Osteoblast (primary cell): ENCODE data around the gene ARL13A. TPM values are rescaled to one million over a fixed set of nuclear protein-coding genes. Genes with fewer than 3 reads are reported as not detected.

Experiments
- DNase-seq: peaks from one replicate; pipeline ENCODE4 v3.0.0; 2011; ENCODE audit warnings: low spot score, mixed read lengths; ENCODE audit not compliant: insufficient read length; ENCODE audit errors: missing footprints
- H2AFZ ChIP-seq: 2 replicates; pipeline ENCODE4 v1.6.0; 2011; ENCODE audit warnings: mild to moderate bottlenecking, low read length
- H3K27ac ChIP-seq: 2 replicates; pipeline ENCODE4 v1.5.1; 2011; ENCODE audit warnings: mild to moderate bottlenecking, low read depth, low read length, moderate library complexity
- H3K27me3 ChIP-seq: 2 replicates; pipeline ENCODE4 v1.6.0; 2012; ENCODE audit warnings: mild to moderate bottlenecking, control low read depth, inconsistent platforms, low read length, moderate library complexity; ENCODE audit not compliant: insufficient read depth
- H3K36me3 ChIP-seq: 2 replicates; pipeline ENCODE4 v1.5.1; 2011; ENCODE audit warnings: mild to moderate bottlenecking, low read length, control low read depth, moderate library complexity; ENCODE audit not compliant: insufficient read depth
- H3K4me1 ChIP-seq: 2 replicates; pipeline ENCODE4 v1.5.1; 2011; ENCODE audit warnings: mild to moderate bottlenecking, low read length, control low read depth, moderate library complexity; ENCODE audit not compliant: insufficient read depth
- H3K4me2 ChIP-seq: 2 replicates; pipeline ENCODE4 v1.6.0; 2011; ENCODE audit warnings: mild to moderate bottlenecking, low read length; ENCODE audit not compliant: insufficient read depth
- H3K4me3 ChIP-seq: fragments of 200-600 bp; sonication (generic); 3 replicates; pipeline ENCODE4 v1.5.1; 2012; ENCODE audit warnings: mild to moderate bottlenecking, low read length, inconsistent platforms; ENCODE audit not compliant: insufficient read depth
- H3K79me2 ChIP-seq: 2 replicates; pipeline ENCODE4 v1.6.0; 2012; ENCODE audit warnings: mild to moderate bottlenecking, low read length, control low read depth, inconsistent platforms; ENCODE audit not compliant: insufficient read depth
- H3K9me3 ChIP-seq: 2 replicates; pipeline ENCODE4 v1.5.1; 2011; ENCODE audit warnings: low read depth, low read length, control low read depth
- H4K20me1 ChIP-seq: 2 replicates; pipeline ENCODE4 v1.6.0; 2012; ENCODE audit warnings: mild to moderate bottlenecking, low read length, control low read depth; ENCODE audit not compliant: insufficient read depth
- CTCF ChIP-seq: IDR thresholded peaks from 2 replicates; pipeline ENCODE4 v1.5.1; 2011; ENCODE audit warnings: mild to moderate bottlenecking, low read depth, low read length, moderate library complexity; ENCODE audit errors: extremely low read depth
- total RNA-seq: library from RNA; depleted of rRNA; stranded (reverse); fragments of >200 nt; gene quantifications from 2 replicates; pipeline ENCODE4 v1.2.3, GENCODE V29; 2012

The ARL13A gene
- total RNA-seq, result not detected in 2 replicates

DNA sequence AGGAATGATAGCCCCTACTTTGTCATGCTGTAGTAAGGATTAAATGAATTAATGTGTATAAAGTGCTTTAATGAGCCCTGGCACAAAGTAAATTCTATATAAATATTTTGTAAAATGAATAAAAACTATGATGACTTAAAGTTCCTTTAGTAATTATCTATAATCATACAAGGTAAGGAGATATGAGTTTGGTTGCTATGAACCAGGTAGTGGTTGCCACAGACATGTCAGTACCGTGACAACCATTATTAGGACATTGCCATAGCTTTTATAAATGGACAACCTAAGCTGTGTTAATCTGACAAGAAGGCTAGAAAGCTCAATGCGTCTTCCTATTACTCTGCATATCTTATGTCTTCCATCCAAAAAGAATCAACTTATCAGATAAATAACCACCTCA is at the start of gene ARL13A:
Gene ARL13A (plus strand): TSS at position 301 of the 400 bp plus-strand sequence. CDS start 3,982 bp downstream, outside the sequence.
- no peak for TF ChIP-seq CTCF
- no peaks in the 10 kb centered on the region for H3K27me3 ChIP-seq
- H3K27ac ChIP-seq, result no peak within 1 kb of the TSS
- no peak for DNase-seq
- H3K79me2 ChIP-seq, result no peaks in the 10 kb centered on the region
- H2AFZ ChIP-seq, result no peak within 1 kb of the TSS
- no peaks in the 10 kb centered on the region for H3K9me3 ChIP-seq
- no peak within 1 kb of the TSS for H3K4me3 ChIP-seq
- no peaks in the 10 kb centered on the region for H3K36me3 ChIP-seq
- H4K20me1 ChIP-seq, result no peaks in the 10 kb centered on the region
- H3K4me2 ChIP-seq, result no peak within 1 kb of the TSS
- no peaks in the 10 kb centered on the region for H3K4me1 ChIP-seq

- no peaks in the 10 kb centered on the region for H3K4me1 ChIP-seq
- H4K20me1 ChIP-seq, result no peaks in the 10 kb centered on the region
- H3K36me3 ChIP-seq, result no peaks in the 10 kb centered on the region
- no peak overlapping the region for H2AFZ ChIP-seq
- H3K4me3 ChIP-seq, result no peak overlapping the region
- H3K4me2 ChIP-seq, result no peak overlapping the region
- no peak for TF ChIP-seq CTCF
- no peaks in the 10 kb centered on the region for H3K79me2 ChIP-seq
- peak; percentile 41 for DNase-seq
- H3K27me3 ChIP-seq, result peaks cover 9% of the 10 kb centered on the region
- no peak overlapping the region for H3K27ac ChIP-seq
- no peaks in the 10 kb centered on the region for H3K9me3 ChIP-seq
Observed at GRCh38 chrX:100924375-100924774, 45.1 kb upstream of the ARL13A start.

GRCh38 chrX:100926453-100926852 is 43.1 kb upstream of the ARL13A start:
- DNase-seq, result no peak
- Histone ChIP-seq H3K4me2 (no peak overlapping the region), H3K4me1 (no peaks in the 10 kb centered on the region), H3K27me3 (peaks cover 9% of the 10 kb centered on the region), H3K79me2 (no peaks in the 10 kb centered on the region), H2AFZ (no peak overlapping the region), H3K27ac (no peak overlapping the region), H4K20me1 (no peaks in the 10 kb centered on the region), H3K9me3 (peaks cover 4% of the 10 kb centered on the region), H3K4me3 (no peak overlapping the region), H3K36me3 (no peaks in the 10 kb centered on the region)
- no peak for TF ChIP-seq CTCF

GRCh38 chrX:100928660-100929613 is 40.6 kb upstream of the ARL13A start, which contains the start of gene XKRX:
XKRX (minus strand) TSS chrX:100928917; CDS start chrX:100928304, 613 bp downstream.
- Histone ChIP-seq H2AFZ (peak within 1 kb of the TSS; percentile 72), H3K27ac (no peak within 1 kb of the TSS), H3K79me2 (no peaks in the 10 kb centered on the region), H3K27me3 (peaks cover 9% of the 10 kb centered on the region), H4K20me1 (no peaks in the 10 kb centered on the region), H3K4me2 (peak within 1 kb of the TSS; percentile 60), H3K36me3 (no peaks in the 10 kb centered on the region), H3K4me3 (peak within 1 kb of the TSS; percentile 65), H3K9me3 (peaks cover 4% of the 10 kb centered on the region), H3K4me1 (no peaks in the 10 kb centered on the region)
- DNase-seq, result peak; percentile 75
- TF ChIP-seq CTCF, result no peak
